CD4-positive, alpha-beta T cell treated with Interleukin-10 for 1 hour (primary cell): ENCODE data around the gene ASB7.

ENCODE experiments used
- DNase-seq: peaks from one replicate; pipeline ENCODE4 v3.0.0-alpha.2; 2020

Gene ASB7

DNA sequence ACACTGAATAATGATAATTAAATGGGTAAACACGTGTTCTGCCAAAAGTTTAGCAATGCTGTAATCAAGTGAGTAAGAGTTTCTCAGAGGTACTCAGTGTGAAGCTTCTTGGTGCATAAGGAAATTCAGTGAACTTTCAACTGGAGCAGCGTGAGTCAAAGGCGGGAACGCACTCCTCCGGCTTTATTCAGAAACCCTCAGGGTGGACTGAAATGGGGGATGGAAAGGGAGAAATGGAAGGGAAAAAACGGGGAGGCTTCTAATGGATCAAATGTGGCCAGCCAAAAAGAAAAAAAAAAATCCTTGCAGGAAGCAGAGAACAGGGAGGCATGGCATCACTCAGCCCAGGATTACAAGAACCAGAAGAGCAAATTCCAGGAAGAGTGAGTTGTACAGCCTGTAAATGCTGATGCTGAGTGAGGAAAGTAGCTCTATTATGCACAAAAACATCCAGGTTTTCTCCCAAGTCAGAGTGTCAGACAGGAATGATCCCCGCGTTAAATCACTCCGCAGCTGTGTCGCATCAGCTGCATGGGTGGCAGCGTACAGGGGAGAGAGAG is 85.3 kb downstream of the ASB7 start:
- no peak for DNase-seq

DNA sequence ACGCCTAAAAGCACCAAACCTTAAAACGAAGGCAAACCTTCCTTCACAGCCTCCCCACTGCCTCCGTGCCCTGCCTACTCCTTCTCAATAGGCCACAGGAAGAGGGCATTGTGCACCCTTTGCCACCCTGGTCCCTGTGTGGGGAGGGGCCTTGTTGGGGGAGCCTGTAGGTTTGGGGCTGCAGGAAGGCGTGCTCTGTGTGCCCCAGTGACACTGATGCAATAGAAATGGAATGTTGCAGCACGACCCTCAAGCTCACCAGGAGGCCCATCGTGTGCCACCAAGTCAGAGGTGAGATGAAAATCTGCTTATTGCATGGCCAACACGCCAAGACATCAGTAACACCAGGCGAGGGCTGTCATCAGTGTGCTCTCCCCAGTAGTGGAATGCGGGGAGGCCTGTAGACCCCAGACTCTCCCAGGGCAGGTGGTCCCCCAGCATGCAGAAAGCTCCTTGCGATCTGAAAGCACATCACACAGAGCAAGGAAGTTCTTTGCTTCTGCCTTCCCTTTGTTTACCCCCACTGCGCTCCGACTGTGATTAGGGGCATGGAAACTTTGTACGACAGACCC is 86.2 kb downstream of the ASB7 start:
- no peak for DNase-seq

DNA sequence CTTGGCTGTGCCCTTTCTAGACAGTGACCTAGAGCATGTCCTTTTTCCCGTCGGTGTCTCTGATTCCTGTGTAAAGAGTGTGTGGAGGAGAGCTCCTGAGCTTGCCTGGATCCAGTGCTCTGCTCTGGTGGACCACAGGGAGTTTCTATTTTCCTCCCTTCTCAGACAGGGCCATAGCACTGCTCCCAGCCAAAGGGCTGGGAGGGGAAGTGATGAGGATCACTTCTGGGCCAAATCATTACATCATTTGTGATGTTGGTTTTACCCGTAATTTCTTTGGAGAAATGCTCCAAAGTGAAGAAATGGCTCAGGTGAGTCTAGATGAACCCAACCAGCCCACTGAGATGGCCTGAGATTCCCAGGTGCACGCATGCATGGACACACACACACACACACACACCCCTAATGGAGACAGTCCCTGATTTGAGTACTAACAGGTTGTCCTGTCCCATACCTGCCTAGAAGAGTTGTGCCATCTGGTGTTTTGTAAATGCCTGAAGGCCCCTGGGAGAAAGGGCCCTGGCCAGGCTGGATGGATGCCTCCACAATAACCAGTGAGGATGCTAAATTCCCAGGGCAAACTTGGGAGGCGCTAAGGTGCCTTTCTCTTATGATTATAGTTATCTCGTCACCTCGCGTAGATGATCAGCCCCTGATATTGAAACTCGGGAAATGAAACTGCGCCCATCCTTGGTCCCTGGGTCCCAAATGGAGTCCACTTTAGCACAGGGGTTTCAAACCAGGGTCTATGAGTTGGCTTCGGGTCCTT is 86.9 kb downstream of the ASB7 start:
- no peak for DNase-seq

DNA sequence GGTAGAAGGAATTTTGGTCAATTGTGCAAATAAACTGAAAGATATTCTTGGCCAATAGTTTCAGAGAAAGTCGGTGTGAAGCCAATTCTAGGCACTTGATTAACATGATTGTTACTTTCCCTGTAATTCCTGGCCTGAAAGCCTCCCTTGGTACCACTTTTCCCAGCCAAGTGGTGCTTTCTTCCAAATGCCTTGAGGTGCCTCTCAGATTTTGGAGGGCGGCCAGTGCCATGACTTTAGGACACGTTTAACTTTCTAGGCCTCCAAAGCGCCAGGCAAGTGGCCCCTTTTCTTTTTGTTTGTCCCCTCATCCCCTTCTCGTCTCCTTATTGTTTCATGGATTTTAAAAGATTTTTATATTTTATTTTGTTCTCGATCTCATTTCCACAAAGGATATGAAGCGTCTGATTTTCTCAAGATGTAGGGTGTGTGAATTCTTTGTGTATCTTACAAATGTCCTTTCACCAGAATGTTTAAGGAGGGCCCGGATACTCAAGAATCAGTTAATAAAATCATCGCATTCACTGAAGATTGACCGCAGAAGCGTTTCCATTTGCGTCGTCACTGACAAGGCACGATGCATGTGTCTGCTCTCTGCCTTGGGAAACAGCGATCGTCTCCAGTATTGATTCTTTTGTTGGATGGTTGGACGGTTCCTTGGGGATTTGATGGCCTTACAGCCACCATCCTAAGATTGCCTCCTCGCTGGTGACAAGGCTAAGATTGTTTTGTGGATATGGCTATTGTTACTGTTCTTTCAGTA is 87.8 kb downstream of the ASB7 start:
- no peak for DNase-seq

DNA sequence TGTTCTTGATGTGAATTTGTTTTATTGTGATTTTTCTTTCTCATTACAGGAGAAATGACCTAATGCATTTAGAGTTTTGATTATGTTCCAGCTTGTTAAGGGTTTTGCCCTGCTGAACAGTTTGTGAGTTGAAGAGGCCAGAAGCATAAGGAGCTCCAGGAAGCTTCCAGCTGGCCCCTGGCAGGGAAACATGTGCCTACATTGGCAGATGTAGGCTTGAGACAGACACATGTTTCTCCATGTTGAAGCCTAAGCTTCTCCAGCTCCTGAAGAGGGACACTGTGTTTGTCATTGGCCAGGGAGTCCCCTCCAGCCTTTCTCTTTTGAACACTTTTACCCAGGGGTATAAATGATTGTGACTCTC is 88.4 kb downstream of the ASB7 start:
- DNase-seq: no peak

DNA sequence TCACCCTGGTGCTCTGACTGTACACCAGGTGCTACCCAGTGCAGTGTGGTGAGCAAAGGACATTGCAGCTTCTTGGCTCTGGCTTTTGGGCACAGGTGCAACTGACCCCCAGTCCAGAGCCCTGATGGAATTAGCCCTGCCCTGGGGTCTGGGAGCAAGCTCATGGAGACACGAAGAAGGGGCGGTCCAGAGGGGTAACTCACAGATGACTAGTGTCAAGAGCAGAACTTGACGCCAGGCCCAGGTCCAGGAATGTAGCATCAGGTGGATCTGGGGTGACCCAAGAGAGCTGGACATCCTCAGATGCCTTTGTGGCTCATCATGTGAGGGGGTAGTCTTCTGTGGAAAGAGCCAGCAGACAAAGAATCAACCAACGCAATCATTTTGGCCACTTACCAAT is 88.9 kb downstream of the ASB7 start:
- no peak for DNase-seq

DNA sequence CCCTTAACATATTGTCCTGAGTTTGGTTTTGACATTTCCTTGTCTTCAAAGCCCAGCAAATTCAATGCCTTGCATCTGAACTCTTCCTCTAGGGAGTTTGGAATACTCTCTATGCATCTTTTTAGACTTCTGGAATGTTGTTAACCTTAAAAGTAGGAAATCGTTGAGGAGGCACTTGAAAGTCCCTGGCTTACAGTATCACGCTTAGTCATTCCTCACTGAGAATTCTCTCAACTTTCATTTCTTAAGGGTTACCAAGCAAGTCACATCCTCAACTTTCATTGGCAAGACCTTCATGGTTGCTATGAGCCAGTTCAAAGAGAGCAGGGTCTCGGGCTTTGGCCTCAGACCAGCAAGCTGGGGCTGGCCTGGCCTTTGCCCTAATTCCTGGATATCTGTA is 89.9 kb downstream of the ASB7 start:
- DNase-seq: no peak

DNA sequence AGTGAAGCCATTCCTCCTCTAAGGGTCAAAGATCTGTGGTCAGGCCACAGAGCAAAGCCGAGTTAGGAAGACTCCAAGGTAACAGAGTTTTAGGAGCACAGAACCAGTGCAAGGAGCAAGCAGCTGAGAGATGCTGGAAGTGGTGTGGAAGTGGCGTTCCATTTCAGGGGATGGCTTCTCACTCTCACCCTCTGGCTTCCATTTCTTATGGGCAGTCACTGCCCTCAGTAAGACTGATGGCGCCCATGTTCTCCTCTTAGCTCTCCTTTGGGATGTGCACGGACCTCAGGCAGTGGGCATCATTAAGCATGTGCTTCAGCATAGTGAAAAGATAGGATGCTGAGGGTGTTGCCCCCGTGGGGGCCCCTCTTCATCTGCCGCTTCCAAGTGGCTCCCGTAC is 90.3 kb downstream of the ASB7 start:
- no peak for DNase-seq

DNA sequence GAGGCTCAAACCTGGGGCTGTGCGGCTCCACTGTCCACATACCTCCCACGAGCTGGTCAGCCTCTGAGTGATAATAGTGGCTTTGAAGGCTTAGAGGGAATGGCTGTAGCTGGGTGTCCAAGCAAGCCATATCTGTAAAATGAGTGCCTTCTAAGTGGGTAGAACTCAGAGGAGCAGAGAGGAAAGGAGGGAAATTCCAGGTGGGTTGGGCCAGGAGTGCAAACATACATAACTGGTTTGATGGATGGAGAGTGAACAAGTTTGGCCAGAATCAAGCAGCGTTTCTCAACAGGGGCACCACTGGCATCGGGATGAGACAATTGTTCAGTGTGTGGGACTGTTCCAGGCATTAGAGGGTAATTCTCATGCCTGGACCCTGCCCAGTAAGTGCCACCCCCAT is 91.1 kb downstream of the ASB7 start:
- DNase-seq: no peak

DNA sequence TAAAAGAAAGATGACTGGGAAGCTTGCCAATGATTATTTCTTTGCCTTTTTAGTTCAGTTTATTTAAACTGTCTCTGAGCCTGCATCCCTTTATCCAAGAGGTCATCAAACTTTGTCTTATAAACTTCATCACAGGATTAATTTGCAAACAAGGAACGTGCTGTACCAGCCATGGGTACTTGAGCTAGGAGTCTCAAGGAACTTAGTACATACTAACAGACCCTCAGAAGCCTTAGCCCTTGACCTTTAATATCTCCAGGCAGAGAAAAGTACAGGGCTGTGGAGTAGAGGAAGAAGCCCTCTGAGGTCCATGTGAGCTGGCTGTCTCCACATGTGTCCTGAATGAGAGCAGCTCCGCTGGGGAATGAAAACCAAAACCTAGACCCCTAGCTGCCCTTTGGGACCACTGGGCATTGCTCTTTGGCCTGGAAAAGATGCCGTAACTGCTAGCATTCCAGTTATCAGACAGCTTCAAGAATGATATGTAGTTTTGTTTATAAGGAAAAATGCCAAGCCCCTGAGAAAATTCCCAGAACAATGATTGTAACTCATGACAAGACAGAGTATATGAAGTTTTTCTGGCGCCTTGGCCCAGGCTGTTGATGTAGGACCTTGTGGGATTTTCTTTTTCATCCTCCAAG is 92.1 kb downstream of the ASB7 start:
- DNase-seq: no peak

DNA sequence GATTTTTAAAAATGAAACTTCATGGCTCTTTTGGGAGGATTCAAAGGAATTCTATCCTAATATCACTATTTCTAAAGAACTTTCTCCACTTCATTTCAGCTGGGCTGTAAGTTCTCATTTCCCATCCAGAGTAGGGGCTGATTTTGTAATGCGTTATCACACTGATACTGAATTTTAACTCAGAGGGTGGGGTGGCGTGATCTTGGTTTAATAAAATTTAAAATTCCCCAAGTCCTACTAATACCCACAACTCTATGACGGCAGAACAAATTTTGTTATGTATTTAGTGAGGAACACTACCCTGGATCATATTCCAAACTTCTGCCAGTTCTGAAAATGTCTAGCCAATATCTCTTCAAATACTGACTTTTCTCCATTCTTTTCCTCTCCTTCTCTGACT is 92.7 kb downstream of the ASB7 start:
- no peak for DNase-seq

DNA sequence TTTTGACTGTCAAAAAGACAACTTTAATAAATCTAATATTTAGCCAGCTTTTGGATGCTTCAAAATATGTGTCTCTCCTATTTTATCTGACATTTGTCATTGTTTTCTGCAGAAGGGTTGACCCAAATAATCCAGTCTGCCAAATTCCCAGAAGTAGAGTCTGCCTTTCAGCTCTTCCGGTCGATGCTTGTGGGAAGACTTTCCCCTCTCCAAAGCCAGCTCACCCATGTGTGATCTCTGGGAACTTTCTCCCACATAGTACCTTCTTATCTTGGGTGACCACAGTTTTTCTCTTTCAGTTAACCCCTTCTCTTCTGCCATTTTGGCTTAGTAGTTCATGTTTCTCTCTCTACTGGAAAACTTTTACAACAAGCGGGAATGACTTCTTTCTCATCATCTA is 94.1 kb downstream of the ASB7 start:
- DNase-seq: no peak
